GM18502 (cell line): ENCODE data around the gene PCDHGC3.
"Not testable (repeated sequence)": the region's sequence is repeated elsewhere in the genome, so short reads cannot be mapped to it uniquely, and the experiment has no call there.

ENCODE experiments used
- ATAC-seq: cut with Tn5 transposase; IDR thresholded peaks from one replicate; pipeline ENCODE4 v1.9.1; 2021; ENCODE audit warnings: mild to moderate bottlenecking; ENCODE audit not compliant: unreplicated experiment, poor library complexity

PCDHGC3 gene

DNA sequence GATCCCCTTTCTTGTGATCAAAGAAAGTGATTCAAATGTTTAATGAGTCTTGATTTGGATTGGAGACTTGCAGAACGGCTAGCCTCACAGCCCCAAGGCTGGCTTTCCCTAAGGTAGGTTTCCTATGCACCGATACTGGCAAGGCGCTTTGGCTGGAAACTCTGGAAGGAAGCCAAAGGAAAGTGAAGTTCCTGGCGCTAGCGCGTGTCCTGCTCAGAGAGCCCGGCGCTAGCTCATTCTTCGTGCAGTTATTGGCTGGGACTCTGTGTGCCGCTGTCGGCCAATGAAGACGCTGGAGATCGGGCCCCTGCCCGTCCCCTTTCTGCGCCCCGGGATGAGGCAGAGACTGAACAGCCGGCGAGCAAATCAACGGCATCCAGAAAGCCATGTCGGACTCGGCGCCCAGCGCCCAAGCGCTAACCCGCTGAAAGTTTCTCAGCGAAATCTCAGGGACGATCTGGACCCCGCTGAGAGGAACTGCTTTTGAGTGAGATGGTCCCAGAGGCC lies at the start of gene PCDHGC3:
TSS of gene PCDHGC3 (plus strand) at position 342 of the 507 bp plus-strand sequence. CDS start at position 493, 151 bp downstream.
- ATAC-seq = peak; percentile 98

- ATAC-seq = no peak
These were observed 47.9 kb upstream of the PCDHGC3 start for GRCh38 chr5:141427783-141428426.

DNA sequence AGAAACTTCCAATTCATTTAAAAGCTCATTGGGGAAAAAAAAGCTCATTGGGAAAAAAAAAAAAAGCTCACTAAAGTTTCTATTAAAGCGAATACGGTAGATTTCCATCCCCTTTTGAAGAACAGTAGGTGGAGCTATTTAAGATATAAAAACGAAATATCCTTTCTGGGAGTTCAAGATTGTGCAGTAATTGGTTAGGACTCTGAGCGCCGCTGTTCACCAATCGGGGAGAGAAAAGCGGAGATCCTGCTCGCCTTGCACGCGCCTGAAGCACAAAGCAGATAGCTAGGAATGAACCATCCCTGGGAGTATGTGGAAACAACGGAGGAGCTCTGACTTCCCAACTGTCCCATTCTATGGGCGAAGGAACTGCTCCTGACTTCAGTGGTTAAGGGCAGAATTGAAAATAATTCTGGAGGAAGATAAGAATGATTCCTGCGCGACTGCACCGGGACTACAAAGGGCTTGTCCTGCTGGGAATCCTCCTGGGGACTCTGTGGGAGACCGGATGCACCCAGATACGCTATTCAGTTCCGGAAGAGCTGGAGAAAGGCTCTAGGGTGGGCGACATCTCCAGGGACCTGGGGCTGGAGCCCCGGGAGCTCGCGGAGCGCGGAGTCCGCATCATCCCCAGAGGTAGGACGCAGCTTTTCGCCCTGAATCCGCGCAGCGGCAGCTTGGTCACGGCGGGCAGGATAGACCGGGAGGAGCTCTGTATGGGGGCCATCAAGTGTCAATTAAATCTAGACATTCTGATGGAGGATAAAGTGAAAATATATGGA lies 45.2 kb upstream of the PCDHGC3 start, which contains the start of gene PCDHGA12:
TSS of gene PCDHGA12 (plus strand) at position 176 of the 782 bp plus-strand sequence. CDS start at position 429, 253 bp downstream.
- ATAC-seq = peak; percentile 91

- peak; percentile 75 for ATAC-seq
These were observed 44.5 kb upstream of the PCDHGC3 start for GRCh38 chr5:141431286-141431685.

DNA sequence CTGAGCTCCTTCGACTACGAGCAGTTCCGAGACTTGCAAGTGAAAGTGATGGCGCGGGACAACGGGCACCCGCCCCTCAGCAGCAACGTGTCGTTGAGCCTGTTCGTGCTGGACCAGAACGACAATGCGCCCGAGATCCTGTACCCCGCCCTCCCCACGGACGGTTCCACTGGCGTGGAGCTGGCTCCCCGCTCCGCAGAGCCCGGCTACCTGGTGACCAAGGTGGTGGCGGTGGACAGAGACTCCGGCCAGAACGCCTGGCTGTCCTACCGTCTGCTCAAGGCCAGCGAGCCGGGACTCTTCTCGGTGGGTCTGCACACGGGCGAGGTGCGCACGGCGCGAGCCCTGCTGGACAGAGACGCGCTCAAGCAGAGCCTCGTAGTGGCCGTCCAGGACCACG lies 43.5 kb upstream of the PCDHGC3 start:
- not testable (repeated sequence) for ATAC-seq

DNA sequence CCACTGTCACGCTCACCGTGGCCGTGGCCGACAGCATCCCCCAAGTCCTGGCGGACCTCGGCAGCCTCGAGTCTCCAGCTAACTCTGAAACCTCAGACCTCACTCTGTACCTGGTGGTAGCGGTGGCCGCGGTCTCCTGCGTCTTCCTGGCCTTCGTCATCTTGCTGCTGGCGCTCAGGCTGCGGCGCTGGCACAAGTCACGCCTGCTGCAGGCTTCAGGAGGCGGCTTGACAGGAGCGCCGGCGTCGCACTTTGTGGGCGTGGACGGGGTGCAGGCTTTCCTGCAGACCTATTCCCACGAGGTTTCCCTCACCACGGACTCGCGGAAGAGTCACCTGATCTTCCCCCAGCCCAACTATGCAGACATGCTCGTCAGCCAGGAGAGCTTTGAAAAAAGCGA lies 43.0 kb upstream of the PCDHGC3 start:
- ATAC-seq = not testable (repeated sequence)

DNA sequence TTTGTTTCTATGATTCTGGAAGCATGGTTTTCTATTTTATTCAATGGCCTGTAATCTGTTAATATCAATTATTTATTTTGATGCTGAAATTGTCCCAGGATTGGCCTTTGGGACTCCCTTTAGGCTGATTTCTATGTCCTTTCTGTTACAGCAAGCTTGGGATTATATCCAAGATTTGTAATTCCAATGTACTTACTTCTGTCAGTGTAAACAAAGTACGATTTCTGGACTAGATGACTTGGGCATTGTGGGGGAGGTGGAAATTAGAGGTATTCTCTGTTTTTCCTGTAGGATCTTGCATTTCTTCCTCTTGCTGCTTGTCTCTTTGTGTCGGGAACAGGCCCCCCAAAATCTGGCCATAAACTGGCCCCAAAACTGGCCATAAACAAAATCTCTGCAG lies 41.8 kb upstream of the PCDHGC3 start:
- no peak for ATAC-seq

DNA sequence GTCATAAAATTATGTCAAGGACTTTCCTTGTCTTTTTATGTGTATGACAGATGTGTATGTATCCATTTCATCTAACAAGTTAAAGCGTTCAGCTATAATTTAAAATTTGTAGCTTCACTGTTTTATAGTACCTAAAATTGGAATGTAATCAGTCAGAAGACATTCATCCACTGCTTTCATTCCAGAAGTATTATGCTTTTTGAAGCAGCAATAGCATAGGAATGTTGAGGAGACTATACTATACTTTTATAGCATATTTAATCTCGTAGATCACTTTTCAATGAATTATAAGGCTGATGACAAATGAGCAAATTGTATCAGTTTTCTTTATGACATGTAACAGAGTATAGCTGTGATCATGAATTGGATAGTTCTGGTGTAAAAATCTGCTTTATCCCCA lies 38.5 kb upstream of the PCDHGC3 start:
- no peak for ATAC-seq

DNA sequence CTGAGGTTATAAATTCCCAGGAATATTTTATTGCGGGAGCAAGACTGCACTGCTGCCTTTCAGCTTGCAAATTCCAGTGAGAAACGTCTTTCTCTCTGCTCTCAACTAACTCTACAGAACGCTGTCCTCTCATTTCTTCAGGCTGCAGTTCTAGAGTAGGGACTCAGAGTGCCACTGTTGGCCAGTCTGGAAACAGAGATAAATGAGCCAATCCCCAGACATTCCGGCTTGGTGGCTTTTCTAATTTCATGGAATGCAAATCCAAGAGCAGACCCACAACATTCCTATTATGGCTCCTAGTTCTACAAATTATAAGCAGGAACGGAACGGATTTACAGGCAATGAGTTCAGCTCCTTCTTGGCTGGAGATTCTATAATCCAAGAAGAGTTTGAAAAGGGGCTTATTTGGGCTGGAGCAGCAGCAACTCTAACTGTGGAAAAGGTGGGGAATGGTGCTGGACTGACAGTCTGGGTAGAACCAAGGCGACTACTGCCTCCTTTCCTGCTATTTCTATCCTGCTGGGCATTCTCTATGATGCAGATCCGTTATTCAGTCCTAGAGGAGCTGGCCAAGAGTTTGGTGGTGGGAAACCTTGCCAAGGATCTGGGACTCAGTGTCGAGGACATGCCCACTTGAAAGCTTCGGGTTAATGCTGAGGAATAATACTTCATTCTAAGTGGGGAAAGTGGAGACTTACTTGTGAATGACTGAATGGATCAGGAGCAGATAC lies 36.2 kb upstream of the PCDHGC3 start:
- no peak for ATAC-seq

DNA sequence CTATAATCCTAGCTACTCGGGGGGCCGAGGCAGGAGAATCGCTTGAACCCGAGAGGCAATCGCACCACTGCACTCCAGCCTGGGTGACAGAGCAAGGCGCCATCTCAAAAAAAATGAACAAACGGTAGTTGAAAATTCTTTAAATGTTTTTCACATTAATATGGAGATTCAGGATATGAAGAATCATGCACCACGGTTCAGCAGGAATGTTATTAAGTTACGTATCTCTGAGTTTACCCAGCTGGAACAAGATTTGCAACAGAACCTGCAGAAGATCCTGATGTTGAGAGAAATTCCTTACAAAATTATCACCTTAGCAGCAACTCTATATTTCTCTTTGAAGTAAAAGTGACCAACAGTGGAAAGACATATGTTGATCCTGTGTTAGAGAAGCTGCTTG lies 35.4 kb upstream of the PCDHGC3 start:
- no peak for ATAC-seq

DNA sequence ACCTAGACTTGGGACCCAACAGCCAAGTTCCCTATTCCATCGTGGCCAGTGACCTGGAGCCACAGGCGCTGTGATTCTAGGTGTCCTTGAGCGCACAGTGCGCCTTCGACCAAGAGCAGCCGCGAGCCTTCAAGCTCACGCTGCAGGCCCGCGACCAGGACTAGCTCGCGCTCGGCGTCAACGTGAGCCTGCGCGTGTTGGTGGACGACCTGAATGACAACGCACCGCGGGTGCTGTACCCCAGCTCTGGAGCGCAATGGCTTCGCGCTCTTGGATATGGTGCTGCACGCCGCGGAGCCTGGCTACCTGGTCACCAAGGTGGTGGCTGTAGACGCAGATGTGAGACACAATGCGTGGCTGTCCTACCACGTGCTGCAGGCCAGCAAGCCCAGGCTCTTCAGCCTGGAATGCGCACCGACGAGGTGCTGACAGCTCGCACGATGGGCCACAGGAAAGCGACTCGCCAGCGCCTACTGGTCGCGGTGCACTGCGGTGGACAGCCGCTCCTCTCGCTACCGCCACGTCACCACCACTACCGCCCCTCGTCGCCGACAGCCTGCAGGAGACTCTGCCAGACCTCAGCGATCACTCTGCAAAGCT lies 34.1 kb upstream of the PCDHGC3 start:
- ATAC-seq = no peak

DNA sequence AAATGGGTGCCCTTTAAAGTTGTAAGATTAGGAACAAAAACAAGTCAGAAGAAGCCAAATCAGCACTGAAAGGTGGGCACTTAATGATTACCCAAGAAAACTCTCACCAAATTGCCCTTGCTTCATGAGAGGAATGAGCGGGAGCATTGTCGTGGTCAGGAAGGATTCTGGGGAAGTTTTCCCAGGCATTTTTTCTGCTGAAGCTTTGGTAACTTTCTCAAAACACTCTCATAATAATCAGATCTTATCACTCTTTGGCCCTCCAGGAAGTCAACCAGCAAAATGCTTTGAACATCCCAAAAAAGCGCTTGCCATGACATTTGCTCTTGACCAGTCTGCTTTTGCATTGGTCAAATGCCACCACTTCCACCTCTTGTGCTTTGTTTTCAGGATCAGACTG lies 10.4 kb upstream of the PCDHGC3 start:
- ATAC-seq = no peak

GRCh38 chr5:141476132-141476911 lies 556 bp downstream of the PCDHGC3 start:
- peak; percentile 31 for ATAC-seq

DNA sequence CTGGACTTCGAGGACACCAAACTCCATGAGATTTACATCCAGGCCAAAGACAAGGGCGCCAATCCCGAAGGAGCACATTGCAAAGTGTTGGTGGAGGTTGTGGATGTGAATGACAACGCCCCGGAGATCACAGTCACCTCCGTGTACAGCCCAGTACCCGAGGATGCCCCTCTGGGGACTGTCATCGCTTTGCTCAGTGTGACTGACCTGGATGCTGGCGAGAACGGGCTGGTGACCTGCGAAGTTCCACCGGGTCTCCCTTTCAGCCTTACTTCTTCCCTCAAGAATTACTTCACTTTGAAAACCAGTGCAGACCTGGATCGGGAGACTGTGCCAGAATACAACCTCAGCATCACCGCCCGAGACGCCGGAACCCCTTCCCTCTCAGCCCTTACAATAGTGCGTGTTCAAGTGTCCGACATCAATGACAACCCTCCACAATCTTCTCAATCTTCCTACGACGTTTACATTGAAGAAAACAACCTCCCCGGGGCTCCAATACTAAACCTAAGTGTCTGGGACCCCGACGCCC lies 1.3 kb downstream of the PCDHGC3 start:
- ATAC-seq = no peak

DNA sequence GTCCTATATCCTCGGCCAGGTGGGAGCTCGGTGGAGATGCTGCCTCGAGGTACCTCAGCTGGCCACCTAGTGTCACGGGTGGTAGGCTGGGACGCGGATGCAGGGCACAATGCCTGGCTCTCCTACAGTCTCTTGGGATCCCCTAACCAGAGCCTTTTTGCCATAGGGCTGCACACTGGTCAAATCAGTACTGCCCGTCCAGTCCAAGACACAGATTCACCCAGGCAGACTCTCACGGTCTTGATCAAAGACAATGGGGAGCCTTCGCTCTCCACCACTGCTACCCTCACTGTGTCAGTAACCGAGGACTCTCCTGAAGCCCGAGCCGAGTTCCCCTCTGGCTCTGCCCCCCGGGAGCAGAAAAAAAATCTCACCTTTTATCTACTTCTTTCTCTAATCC lies 2.0 kb downstream of the PCDHGC3 start:
- ATAC-seq = no peak

GRCh38 chr5:141478321-141478945 lies 2.7 kb downstream of the PCDHGC3 start:
- ATAC-seq = no peak

GRCh38 chr5:141479776-141480175 lies 4.0 kb downstream of the PCDHGC3 start:
- ATAC-seq = no peak

GRCh38 chr5:141483902-141484301 lies 8.1 kb downstream of the PCDHGC3 start:
- no peak for ATAC-seq

GRCh38 chr5:141484310-141484640 lies 8.5 kb downstream of the PCDHGC3 start:
- no peak for ATAC-seq
